K562 (cell line): ENCODE results near the gene ZFP69. TPM values are rescaled to one million over a fixed set of nuclear protein-coding genes. Genes with fewer than 3 reads are reported as not detected.

Experiments
- CHAMP1 ChIP-seq: fragments of 450-650 bp; IDR thresholded peaks from 2 replicates; pipeline ENCODE4 v1.6.1; 2016; ENCODE audit warnings: mild to moderate bottlenecking
- EGR1 ChIP-seq: fragments of 450-650 bp; conservative IDR thresholded peaks from 2 replicates; pipeline ENCODE4 v1.6.1; 2017; ENCODE audit warnings: mild to moderate bottlenecking
- FOXM1 ChIP-seq, 2 experiments: fragments of 450-650 bp in 1 of 2; sonication (generic) in 1 of 2; formaldehyde crosslinking in 1 of 2; IDR thresholded peaks; 2 replicates each; pipeline versions ENCODE4 v1.6.1 to v1.9.0; 2017 to 2022; ENCODE audit warnings: low read depth in 2 of 2, mild to moderate bottlenecking in 2 of 2, missing genetic modification reagents in 1 of 2, moderate library complexity in 1 of 2
- GABPA ChIP-seq: fragments of 200-800 bp; sonication (Bioruptor generic); conservative IDR thresholded peaks from 2 replicates; pipeline ENCODE4 v1.6.1; 2016; ENCODE audit warnings: low read depth, missing genetic modification characterization, missing compliant biosample characterization
- HDAC6 ChIP-seq: IDR thresholded peaks from 2 replicates; pipeline ENCODE4 v1.6.1; 2012; ENCODE audit warnings: low read depth, mild to moderate bottlenecking, control low read depth, inconsistent platforms, low read length, moderate library complexity
- MEIS2 ChIP-seq: fragments of 450-650 bp; IDR thresholded peaks from 2 replicates; pipeline ENCODE4 v1.6.1; 2014; ENCODE audit warnings: mild to moderate bottlenecking; ENCODE audit not compliant: partially characterized antibody
- NR2C2 ChIP-seq, 2 experiments: fragments of 200-800 bp in 1 of 2; sonication (Bioruptor generic) in 1 of 2; sonication (generic) in 1 of 2; formaldehyde crosslinking in 1 of 2; IDR thresholded peaks; 2 replicates each; pipeline versions ENCODE4 v1.6.1 to v1.8.0; 2016 to 2022; ENCODE audit warnings: mild to moderate bottlenecking in 1 of 2, missing compliant biosample characterization in 1 of 2, missing genetic modification characterization in 1 of 2, missing genetic modification reagents in 1 of 2
- POLR2B ChIP-seq: fragments of 450-650 bp; IDR thresholded peaks from 2 replicates; pipeline ENCODE4 v1.6.1; 2018; ENCODE audit warnings: low read depth; ENCODE audit not compliant: partially characterized antibody
- RB1 ChIP-seq: fragments of 450-650 bp; IDR thresholded peaks from 2 replicates; pipeline ENCODE4 v1.6.1; 2017; ENCODE audit warnings: low read depth, mild to moderate bottlenecking
- RBM34 ChIP-seq: fragments of 200-400 bp; formaldehyde crosslinking; IDR thresholded peaks from 2 replicates; pipeline ENCODE4 v1.6.1; 2018; ENCODE audit warnings: low read length, borderline replicate concordance; ENCODE audit not compliant: insufficient read depth
- TARDBP ChIP-seq: fragments of 450-650 bp; IDR thresholded peaks from 2 replicates; pipeline ENCODE4 v1.6.1; 2016
- TBL1XR1 ChIP-seq, 2 experiments: IDR thresholded peaks; 2 replicates each; pipeline ENCODE4 v1.6.1; 2012; ENCODE audit warnings: improper control_type of control experiment in 2 of 2, low read length in 2 of 2, mild to moderate bottlenecking in 1 of 2
- ZBTB1 ChIP-seq: sonication (generic); formaldehyde crosslinking; IDR thresholded peaks from 2 replicates; pipeline ENCODE4 v1.8.1; 2023; ENCODE audit warnings: missing genetic modification reagents, low read depth, mild to moderate bottlenecking, borderline replicate concordance
- ZBTB2 ChIP-seq: fragments of 450-650 bp; IDR thresholded peaks from 2 replicates; pipeline ENCODE4 v1.6.1; 2016; ENCODE audit warnings: antibody characterized with exemption
- ZNF212 ChIP-seq: fragments of 450-650 bp; formaldehyde crosslinking; IDR thresholded peaks from 2 replicates; pipeline ENCODE4 v1.4.0; 2020; ENCODE audit warnings: mild to moderate bottlenecking
- ZNF431 ChIP-seq: sonication (generic); formaldehyde crosslinking; IDR thresholded peaks from 2 replicates; pipeline ENCODE4 v1.8.0; 2022; ENCODE audit warnings: mild to moderate bottlenecking, missing genetic modification reagents
- polyA plus RNA-seq, 8 experiments: library from polyadenylated mRNA; depleted of rRNA in 4 of 8; stranded (reverse) in 5 of 8; unstranded in 3 of 8; fragments of >200 nt; fragmentation: Nextera tagmentation in 2 of 8; fragmentation: Illumina TruSeq in 1 of 8; extraction: Ambion mirVana in 2 of 8; extraction: Trizol in 1 of 8; gene quantifications; 2 replicates each; pipeline versions ENCODE4 v1.2.1 to v1.2.3, GENCODE V29; 2011 to 2014; ENCODE audit warnings: inconsistent platforms in 1 of 8, missing spikeins in 1 of 8
- total RNA-seq, 7 experiments: library from RNA; depleted of rRNA in 6 of 7; stranded (reverse); fragments of >200 nt in 6 of 7; fragmentation: Illumina TruSeq in 2 of 7; extraction: Trizol in 2 of 7; gene quantifications; 2 replicates each; pipeline versions ENCODE4 v1.2.1 to v1.2.3, GENCODE V29; 2011 to 2021; ENCODE audit warnings: low replicate concordance in 1 of 7
- TF ChIP-seq, protein P1 (sequence below): sonication (generic); formaldehyde crosslinking; IDR thresholded peaks from 2 replicates; pipeline ENCODE4 v1.8.0; 2022; ENCODE audit warnings: missing genetic modification reagents, mild to moderate bottlenecking, moderate library complexity, borderline replicate concordance
- TF ChIP-seq, protein P2 (sequence below): fragments of 450-650 bp; conservative IDR thresholded peaks from 2 replicates; pipeline ENCODE4 v1.6.1; 2016; ENCODE audit warnings: missing genetic modification characterization, low read depth, mild to moderate bottlenecking, control low read depth, missing compliant biosample characterization

The ZFP69 gene
- total and polyA plus RNA-seq, 9 of the 15 experiments (the other 6 are each of a cell fraction or from before 2014, with no cell fraction given), result 2.0 to 8.4 (median 5.7) TPM

DNA sequence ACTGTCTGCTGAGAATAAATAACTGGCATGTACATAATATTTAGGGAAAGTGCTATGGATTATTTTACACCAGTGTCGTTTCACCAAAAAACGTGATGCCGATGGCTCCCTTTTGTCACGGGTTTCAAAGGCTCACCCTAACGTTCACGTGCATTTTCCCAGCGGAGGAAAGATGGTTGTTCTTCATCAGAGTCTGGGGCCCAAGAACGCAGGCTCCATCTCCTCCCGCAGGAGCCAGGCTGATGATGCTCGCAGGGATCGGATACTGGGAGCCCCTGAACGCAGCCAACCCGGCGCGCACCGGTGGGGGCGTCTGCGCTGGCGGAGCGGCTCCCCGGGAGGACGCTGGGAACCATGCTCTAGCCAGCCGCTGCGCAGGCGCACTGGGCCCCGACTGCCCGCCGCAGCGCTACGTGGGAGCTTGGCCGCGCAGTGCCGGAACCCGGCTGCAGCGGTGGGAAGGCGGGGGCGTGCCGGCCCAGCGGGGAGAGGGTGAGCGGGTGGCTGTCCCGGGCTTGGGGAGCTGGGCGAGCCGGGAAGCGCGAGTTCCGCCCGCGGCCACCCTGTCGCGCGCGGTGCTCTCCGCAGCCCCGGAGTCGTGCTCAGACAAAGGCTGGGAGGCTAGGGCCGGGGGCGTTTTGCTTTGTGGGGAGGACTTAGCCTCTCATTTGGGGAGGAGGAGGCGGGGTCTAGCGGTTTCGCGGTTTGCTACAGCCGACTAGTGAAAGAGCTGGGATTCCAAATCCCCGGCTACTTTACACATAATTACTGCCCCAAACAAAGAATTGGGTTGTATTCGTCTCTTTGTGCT is 27.2 kb upstream of the ZFP69 start, which contains the start of gene ZFP69B (continued):
- no peak for TF ChIP-seq NR2C2 (CRISPR knock-in tag; IDR thresholded peaks at IDR 0.05)
- TF ChIP-seq NR2C2 (tag; IDR thresholded peaks at IDR 0.05), result peak; percentile 15; the same call in 1 of the 2 replicates
- no peak for TF ChIP-seq FOXM1 (IDR thresholded peaks at IDR 0.05; ENCODE audit: low read depth)
- TF ChIP-seq FOXM1 (CRISPR knock-in tag; IDR thresholded peaks at IDR 0.05; ENCODE audit: low read depth), result peak; percentile 73; the same call in 1 of the 2 replicates
- TF ChIP-seq ZBTB2, result peak; percentile 91
- peak; percentile 15; the same call in 1 of the 2 replicates for TF ChIP-seq ZNF431 (CRISPR knock-in tag)
- 0 out of 2 replicates have a peak, but pooled peaks have one; percentile 23 for TF ChIP-seq RBM34
- peak; percentile 11; the same call in 1 of the 2 replicates for TF ChIP-seq CHAMP1
- TF ChIP-seq ZBTB1, result peak; percentile 96
- TF ChIP-seq, protein P1, sequence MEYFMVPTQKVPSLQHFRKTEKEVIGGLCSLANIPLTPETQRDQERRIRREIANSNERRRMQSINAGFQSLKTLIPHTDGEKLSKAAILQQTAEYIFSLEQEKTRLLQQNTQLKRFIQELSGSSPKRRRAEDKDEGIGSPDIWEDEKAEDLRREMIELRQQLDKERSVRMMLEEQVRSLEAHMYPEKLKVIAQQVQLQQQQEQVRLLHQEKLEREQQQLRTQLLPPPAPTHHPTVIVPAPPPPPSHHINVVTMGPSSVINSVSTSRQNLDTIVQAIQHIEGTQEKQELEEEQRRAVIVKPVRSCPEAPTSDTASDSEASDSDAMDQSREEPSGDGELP (CRISPR knock-in tag), result peak; percentile 63
- no peak for TF ChIP-seq ZNF212 (CRISPR knock-in tag)
- peak; percentile 97 for TF ChIP-seq EGR1
- no peak for TF ChIP-seq POLR2B
- TF ChIP-seq MEIS2, result peak; percentile 91
- peak; percentile 80; the same call in 1 of the 2 replicates for TF ChIP-seq RB1
- TF ChIP-seq HDAC6, result 0 out of 2 replicates have a peak, but pooled peaks have one; percentile 41
- TF ChIP-seq TBL1XR1 (IDR thresholded peaks at IDR 0.05; ENCODE audit: low read length in 2 of 2), result peak in 1 of 2 experiments; percentile 50; a peak in 2 of 4 replicates
- TF ChIP-seq, protein P2, sequence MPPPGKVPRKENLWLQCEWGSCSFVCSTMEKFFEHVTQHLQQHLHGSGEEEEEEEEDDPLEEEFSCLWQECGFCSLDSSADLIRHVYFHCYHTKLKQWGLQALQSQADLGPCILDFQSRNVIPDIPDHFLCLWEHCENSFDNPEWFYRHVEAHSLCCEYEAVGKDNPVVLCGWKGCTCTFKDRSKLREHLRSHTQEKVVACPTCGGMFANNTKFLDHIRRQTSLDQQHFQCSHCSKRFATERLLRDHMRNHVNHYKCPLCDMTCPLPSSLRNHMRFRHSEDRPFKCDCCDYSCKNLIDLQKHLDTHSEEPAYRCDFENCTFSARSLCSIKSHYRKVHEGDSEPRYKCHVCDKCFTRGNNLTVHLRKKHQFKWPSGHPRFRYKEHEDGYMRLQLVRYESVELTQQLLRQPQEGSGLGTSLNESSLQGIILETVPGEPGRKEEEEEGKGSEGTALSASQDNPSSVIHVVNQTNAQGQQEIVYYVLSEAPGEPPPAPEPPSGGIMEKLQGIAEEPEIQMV (tag), result no peak
- TF ChIP-seq GABPA (tag), result peak; percentile 56
- 0 out of 2 replicates have a peak, but pooled peaks have one; percentile 74 for TF ChIP-seq TARDBP
